GM21367 (cell line): ENCODE data around the gene ABI1.
A peak's percentile ranks its signal among the peaks of the same experiment; 100 is the strongest.

Source experiments
- ATAC-seq: cut with Tn5 transposase; IDR thresholded peaks from one replicate; pipeline ENCODE4 v1.9.1; 2021; ENCODE audit not compliant: unreplicated experiment

The ABI1 gene

GRCh38 chr10:26721561-26721960, 139.2 kb downstream of the ABI1 start:
- no peak for ATAC-seq

- no peak for ATAC-seq
Observed at GRCh38 chr10:26717476-26717875, 143.3 kb downstream of the ABI1 start.

GRCh38 chr10:26715137-26715487, 145.6 kb downstream of the ABI1 start:
- no peak for ATAC-seq

GRCh38 chr10:26714415-26715136, 146.2 kb downstream of the ABI1 start:
- ATAC-seq = no peak

- no peak for ATAC-seq
Observed at GRCh38 chr10:26711324-26711723, 149.4 kb downstream of the ABI1 start.

GRCh38 chr10:26706936-26707335, 153.8 kb downstream of the ABI1 start:
- ATAC-seq = no peak

GRCh38 chr10:26706206-26706605, 154.6 kb downstream of the ABI1 start:
- ATAC-seq = no peak

- no peak for ATAC-seq
Observed at GRCh38 chr10:26703974-26704373, 156.8 kb downstream of the ABI1 start.

GRCh38 chr10:26703096-26703495, 157.7 kb downstream of the ABI1 start:
- no peak for ATAC-seq

GRCh38 chr10:26700884-26701630, 159.7 kb downstream of the ABI1 start:
- no peak for ATAC-seq

GRCh38 chr10:26699631-26700030, 161.1 kb downstream of the ABI1 start:
- no peak for ATAC-seq

- ATAC-seq = no peak
Observed at GRCh38 chr10:26698909-26699308, 161.8 kb downstream of the ABI1 start.

- ATAC-seq = no peak
Observed at GRCh38 chr10:26697922-26698608, 162.7 kb downstream of the ABI1 start.

GRCh38 chr10:26697163-26697921, 163.4 kb downstream of the ABI1 start, which contains the start of gene PDSS1:
TSS of gene PDSS1 (plus strand) at chr10:26697701. CDS start at chr10:26697712, 11 bp downstream.
- peak; percentile 79 for ATAC-seq

- no peak for ATAC-seq
Observed at GRCh38 chr10:26696786-26697162, 164.0 kb downstream of the ABI1 start.
